GM12878 (cell line): Measurements from ENCODE around the gene CHRNB2. TPM values are rescaled to one million over a fixed set of nuclear protein-coding genes. Genes with fewer than 3 reads are reported as not detected.

ENCODE experiments used
- BCL11A ChIP-seq: IDR thresholded peaks from 2 replicates; pipeline ENCODE4 v1.6.1; 2011; ENCODE audit warnings: low read depth, low read length
- CBX5 ChIP-seq: sonication (generic); IDR thresholded peaks from 2 replicates; pipeline ENCODE4 v1.6.1; 2016; ENCODE audit warnings: low read depth, moderate library complexity, mild to moderate bottlenecking, inconsistent platforms
- EGR1 ChIP-seq, 2 experiments: IDR thresholded peaks; 1 replicate in 1 of 2; 2 replicates in 1 of 2; pipeline ENCODE4 v1.6.1; 2011 to 2012; ENCODE audit warnings: low read depth in 2 of 2, low read length in 2 of 2, borderline replicate concordance in 1 of 2, mild to moderate bottlenecking in 1 of 2, moderate library complexity in 1 of 2
- ESRRA ChIP-seq: IDR thresholded peaks from 2 replicates; pipeline ENCODE4 v1.6.1; 2012; ENCODE audit warnings: mild to moderate bottlenecking, low read length, improper control_type of control experiment
- HCFC1 ChIP-seq: fragments of 150-350 bp; IDR thresholded peaks from 2 replicates; pipeline ENCODE4 v1.6.1; 2014; ENCODE audit warnings: low read length
- KLF5 ChIP-seq: fragments of 450-650 bp; IDR thresholded peaks from 2 replicates; pipeline ENCODE4 v1.6.1; 2014; ENCODE audit warnings: mild to moderate bottlenecking; ENCODE audit not compliant: partially characterized antibody
- NR2C1 ChIP-seq: fragments of 450-650 bp; IDR thresholded peaks from 2 replicates; pipeline ENCODE4 v1.6.1; 2017; ENCODE audit warnings: antibody characterized with exemption, mild to moderate bottlenecking, moderate library complexity
- NRF1 ChIP-seq: conservative IDR thresholded peaks from 2 replicates; pipeline ENCODE4 v1.6.1; 2011; ENCODE audit warnings: mild to moderate bottlenecking, low read depth, low read length, improper control_type of control experiment
- POLR2AphosphoS2 ChIP-seq: IDR thresholded peaks from 2 replicates; pipeline ENCODE4 v1.6.1; 2011; ENCODE audit warnings: low read depth, mild to moderate bottlenecking, low read length, improper control_type of control experiment, moderate library complexity
- RELA ChIP-seq: fragments of 450-650 bp; IDR thresholded peaks from 2 replicates; pipeline ENCODE4 v1.8.0; 2014; ENCODE audit warnings: borderline replicate concordance; ENCODE audit not compliant: partially characterized antibody
- SIN3A ChIP-seq: IDR thresholded peaks from 2 replicates; pipeline ENCODE4 v1.6.1; 2012; ENCODE audit warnings: low read depth, low read length, improper control_type of control experiment
- SMAD1 ChIP-seq: fragments of 450-650 bp; IDR thresholded peaks from 2 replicates; pipeline ENCODE4 v1.6.1; 2018; ENCODE audit warnings: mild to moderate bottlenecking, low read depth; ENCODE audit not compliant: partially characterized antibody
- SMARCA5 ChIP-seq: fragments of 450-650 bp; IDR thresholded peaks from 2 replicates; pipeline ENCODE4 v1.6.1; 2017; ENCODE audit warnings: mild to moderate bottlenecking
- SUPT20H ChIP-seq: IDR thresholded peaks from 2 replicates; pipeline ENCODE4 v1.6.1; 2011; ENCODE audit warnings: low read depth, mild to moderate bottlenecking, low read length, moderate library complexity, borderline replicate concordance; ENCODE audit not compliant: control insufficient read depth
- TAF1 ChIP-seq: IDR thresholded peaks from 2 replicates; pipeline ENCODE4 v1.6.1; 2011; ENCODE audit warnings: mild to moderate bottlenecking, low read depth, low read length, borderline replicate concordance
- TBL1XR1 ChIP-seq: IDR thresholded peaks from 2 replicates; pipeline ENCODE4 v1.6.1; 2012; ENCODE audit warnings: low read depth, low read length, improper control_type of control experiment
- ZSCAN29 ChIP-seq: fragments of 450-650 bp; IDR thresholded peaks from 2 replicates; pipeline ENCODE4 v1.6.1; 2017; ENCODE audit warnings: mild to moderate bottlenecking, moderate library complexity
- polyA plus RNA-seq, 11 experiments: library from polyadenylated mRNA; depleted of rRNA in 4 of 11; unstranded in 6 of 11; stranded (reverse) in 5 of 11; fragments of >200 nt; fragmentation: Nextera tagmentation in 4 of 11; fragmentation: Illumina TruSeq in 1 of 11; extraction: Ambion mirVana in 4 of 11; extraction: Trizol in 1 of 11; gene quantifications; 1 replicate in 1 of 11; 2 replicates in 10 of 11; pipeline versions ENCODE4 v1.2.1 to v1.2.3, GENCODE V29; 2011 to 2016; ENCODE audit warnings: inconsistent platforms in 2 of 11, missing spikeins in 2 of 11, low read depth in 1 of 11
- total RNA-seq, 4 experiments: library from RNA; depleted of rRNA in 3 of 4; stranded (reverse); fragments of >200 nt in 3 of 4; fragmentation: Illumina TruSeq in 1 of 4; extraction: Trizol in 1 of 4; gene quantifications; 2 replicates each; pipeline versions ENCODE4 v1.2.1 to v1.2.3, GENCODE V29; 2013 to 2021
- TF ChIP-seq, protein P1 (sequence below): fragments of 450-650 bp; IDR thresholded peaks from 2 replicates; pipeline ENCODE4 v1.6.1; 2017; ENCODE audit warnings: low read depth, mild to moderate bottlenecking, moderate library complexity
- TF ChIP-seq, protein P2 (sequence below): IDR thresholded peaks from 2 replicates; pipeline ENCODE4 v1.6.1; 2012; ENCODE audit warnings: mild to moderate bottlenecking, low read depth, low read length
- TF ChIP-seq, protein P3 (sequence below): fragments of 450-650 bp; formaldehyde crosslinking; IDR thresholded peaks from 2 replicates; pipeline ENCODE4 v1.4.0; 2020; ENCODE audit warnings: mild to moderate bottlenecking, moderate library complexity

Gene CHRNB2
- total and polyA plus RNA-seq, 10 of the 15 experiments (the other 5 are each of a cell fraction or from before 2014, with no cell fraction given), result 0.01 to 0.11 (median 0.03) TPM; not detected in 6

DNA sequence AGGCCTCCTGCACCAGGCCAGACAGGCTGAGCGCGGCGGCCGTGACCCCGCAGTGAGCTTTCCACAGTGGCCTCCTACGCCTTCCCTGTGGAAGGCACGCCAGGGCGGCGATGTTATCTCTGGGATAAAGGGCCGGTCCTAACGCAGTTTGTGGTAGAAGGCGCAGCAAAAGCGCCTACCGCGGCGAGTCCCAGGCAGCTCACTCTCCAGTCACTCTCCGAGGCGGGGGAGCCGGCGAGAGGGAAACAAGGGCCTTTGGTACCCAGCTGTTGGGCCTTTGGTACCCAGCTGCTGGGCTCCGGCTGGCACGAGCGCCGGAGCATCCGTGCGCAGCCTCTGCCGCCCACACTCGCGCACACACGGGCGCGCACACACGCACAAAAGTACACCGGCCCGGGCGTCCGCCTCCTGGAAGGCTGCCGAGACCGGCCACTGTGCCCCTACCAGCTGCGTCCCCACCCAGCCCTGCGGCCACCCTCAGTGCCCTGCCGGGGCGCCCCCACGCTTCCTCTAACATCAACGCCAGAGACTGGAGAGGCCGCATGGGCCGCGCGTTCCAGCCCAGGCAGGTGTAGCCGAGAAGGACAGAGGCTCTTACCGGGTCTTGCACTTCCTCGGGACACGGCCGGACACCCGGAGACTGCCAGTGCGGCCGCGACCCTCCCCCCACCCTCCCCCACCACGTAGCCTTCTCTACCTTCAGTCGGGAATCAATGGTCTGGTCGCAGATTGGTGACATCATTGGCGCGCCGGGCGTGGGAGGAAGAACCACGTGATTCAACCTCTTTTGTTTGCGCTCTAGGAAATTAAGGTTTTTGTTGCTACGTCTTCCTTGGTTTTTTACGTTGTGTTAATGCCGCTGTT lies 59.9 kb downstream of the CHRNB2 start (continued):
- TF ChIP-seq, protein P1, sequence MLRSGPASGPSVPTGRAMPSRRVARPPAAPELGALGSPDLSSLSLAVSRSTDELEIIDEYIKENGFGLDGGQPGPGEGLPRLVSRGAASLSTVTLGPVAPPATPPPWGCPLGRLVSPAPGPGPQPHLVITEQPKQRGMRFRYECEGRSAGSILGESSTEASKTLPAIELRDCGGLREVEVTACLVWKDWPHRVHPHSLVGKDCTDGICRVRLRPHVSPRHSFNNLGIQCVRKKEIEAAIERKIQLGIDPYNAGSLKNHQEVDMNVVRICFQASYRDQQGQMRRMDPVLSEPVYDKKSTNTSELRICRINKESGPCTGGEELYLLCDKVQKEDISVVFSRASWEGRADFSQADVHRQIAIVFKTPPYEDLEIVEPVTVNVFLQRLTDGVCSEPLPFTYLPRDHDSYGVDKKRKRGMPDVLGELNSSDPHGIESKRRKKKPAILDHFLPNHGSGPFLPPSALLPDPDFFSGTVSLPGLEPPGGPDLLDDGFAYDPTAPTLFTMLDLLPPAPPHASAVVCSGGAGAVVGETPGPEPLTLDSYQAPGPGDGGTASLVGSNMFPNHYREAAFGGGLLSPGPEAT, result peak; percentile 84
- TF ChIP-seq NRF1, result 0 out of 2 replicates have a peak, but pooled peaks have one; percentile 26
- no peak; the same call in 1 of the 2 replicates for TF ChIP-seq NR2C1
- TF ChIP-seq TAF1, result peak; percentile 78; the same call in 1 of the 2 replicates
- TF ChIP-seq CBX5, result 0 out of 2 replicates have a peak, but pooled peaks have one; percentile 31
- TF ChIP-seq, protein P2, sequence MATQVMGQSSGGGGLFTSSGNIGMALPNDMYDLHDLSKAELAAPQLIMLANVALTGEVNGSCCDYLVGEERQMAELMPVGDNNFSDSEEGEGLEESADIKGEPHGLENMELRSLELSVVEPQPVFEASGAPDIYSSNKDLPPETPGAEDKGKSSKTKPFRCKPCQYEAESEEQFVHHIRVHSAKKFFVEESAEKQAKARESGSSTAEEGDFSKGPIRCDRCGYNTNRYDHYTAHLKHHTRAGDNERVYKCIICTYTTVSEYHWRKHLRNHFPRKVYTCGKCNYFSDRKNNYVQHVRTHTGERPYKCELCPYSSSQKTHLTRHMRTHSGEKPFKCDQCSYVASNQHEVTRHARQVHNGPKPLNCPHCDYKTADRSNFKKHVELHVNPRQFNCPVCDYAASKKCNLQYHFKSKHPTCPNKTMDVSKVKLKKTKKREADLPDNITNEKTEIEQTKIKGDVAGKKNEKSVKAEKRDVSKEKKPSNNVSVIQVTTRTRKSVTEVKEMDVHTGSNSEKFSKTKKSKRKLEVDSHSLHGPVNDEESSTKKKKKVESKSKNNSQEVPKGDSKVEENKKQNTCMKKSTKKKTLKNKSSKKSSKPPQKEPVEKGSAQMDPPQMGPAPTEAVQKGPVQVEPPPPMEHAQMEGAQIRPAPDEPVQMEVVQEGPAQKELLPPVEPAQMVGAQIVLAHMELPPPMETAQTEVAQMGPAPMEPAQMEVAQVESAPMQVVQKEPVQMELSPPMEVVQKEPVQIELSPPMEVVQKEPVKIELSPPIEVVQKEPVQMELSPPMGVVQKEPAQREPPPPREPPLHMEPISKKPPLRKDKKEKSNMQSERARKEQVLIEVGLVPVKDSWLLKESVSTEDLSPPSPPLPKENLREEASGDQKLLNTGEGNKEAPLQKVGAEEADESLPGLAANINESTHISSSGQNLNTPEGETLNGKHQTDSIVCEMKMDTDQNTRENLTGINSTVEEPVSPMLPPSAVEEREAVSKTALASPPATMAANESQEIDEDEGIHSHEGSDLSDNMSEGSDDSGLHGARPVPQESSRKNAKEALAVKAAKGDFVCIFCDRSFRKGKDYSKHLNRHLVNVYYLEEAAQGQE, result no peak
- no peak for TF ChIP-seq ESRRA
- peak; percentile 78 for TF ChIP-seq HCFC1
- TF ChIP-seq, protein P3, sequence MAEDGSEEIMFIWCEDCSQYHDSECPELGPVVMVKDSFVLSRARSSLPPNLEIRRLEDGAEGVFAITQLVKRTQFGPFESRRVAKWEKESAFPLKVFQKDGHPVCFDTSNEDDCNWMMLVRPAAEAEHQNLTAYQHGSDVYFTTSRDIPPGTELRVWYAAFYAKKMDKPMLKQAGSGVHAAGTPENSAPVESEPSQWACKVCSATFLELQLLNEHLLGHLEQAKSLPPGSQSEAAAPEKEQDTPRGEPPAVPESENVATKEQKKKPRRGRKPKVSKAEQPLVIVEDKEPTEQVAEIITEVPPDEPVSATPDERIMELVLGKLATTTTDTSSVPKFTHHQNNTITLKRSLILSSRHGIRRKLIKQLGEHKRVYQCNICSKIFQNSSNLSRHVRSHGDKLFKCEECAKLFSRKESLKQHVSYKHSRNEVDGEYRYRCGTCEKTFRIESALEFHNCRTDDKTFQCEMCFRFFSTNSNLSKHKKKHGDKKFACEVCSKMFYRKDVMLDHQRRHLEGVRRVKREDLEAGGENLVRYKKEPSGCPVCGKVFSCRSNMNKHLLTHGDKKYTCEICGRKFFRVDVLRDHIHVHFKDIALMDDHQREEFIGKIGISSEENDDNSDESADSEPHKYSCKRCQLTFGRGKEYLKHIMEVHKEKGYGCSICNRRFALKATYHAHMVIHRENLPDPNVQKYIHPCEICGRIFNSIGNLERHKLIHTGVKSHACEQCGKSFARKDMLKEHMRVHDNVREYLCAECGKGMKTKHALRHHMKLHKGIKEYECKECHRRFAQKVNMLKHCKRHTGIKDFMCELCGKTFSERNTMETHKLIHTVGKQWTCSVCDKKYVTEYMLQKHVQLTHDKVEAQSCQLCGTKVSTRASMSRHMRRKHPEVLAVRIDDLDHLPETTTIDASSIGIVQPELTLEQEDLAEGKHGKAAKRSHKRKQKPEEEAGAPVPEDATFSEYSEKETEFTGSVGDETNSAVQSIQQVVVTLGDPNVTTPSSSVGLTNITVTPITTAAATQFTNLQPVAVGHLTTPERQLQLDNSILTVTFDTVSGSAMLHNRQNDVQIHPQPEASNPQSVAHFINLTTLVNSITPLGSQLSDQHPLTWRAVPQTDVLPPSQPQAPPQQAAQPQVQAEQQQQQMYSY (CRISPR knock-in tag), result no peak
- no peak for TF ChIP-seq BCL11A
- TF ChIP-seq ZSCAN29, result no peak
- no peak for TF ChIP-seq TBL1XR1
- peak; percentile 53; the same call in 1 of the 2 replicates for TF ChIP-seq POLR2AphosphoS2
- no peak for TF ChIP-seq SMAD1
- no peak for TF ChIP-seq SMARCA5
- peak; percentile 87; the same call in 1 of the 2 replicates for TF ChIP-seq SIN3A
- TF ChIP-seq SUPT20H, result no peak
- peak; percentile 58 to 100 for TF ChIP-seq EGR1 (IDR thresholded peaks at IDR 0.05; ENCODE audit: borderline replicate concordance in 1 of 2, low read depth in 2 of 2, low read length in 2 of 2)
- no peak for TF ChIP-seq RELA
- no peak for TF ChIP-seq KLF5
